ENCODE data around the gene N4BP2L2.

The N4BP2L2 gene

GRCh38 chr13:32503727-32504126 is 34.9 kb downstream of the N4BP2L2 start:
- no peak for TF ChIP-seq SNAI2 (CRISPR knock-in tag; IDR thresholded peaks at IDR 0.05)
- no peak for TF ChIP-seq ISL1 (CRISPR knock-in tag; IDR thresholded peaks at IDR 0.05)
- no peak for TF ChIP-seq ARNTL (CRISPR knock-in tag; IDR thresholded peaks at IDR 0.05; ENCODE audit: borderline replicate concordance, low read depth)
- TF ChIP-seq ZFP30 (CRISPR knock-in tag; IDR thresholded peaks at IDR 0.05) = no peak
- TF ChIP-seq PATZ1 (CRISPR knock-in tag; IDR thresholded peaks at IDR 0.05; ENCODE audit: borderline replicate concordance) = no peak
- no peak for TF ChIP-seq ZNF565 (CRISPR knock-in tag; conservative IDR thresholded peaks at IDR 0.05; ENCODE audit: low read depth)
- no peak for TF ChIP-seq ZC3H10 (CRISPR knock-in tag; IDR thresholded peaks at IDR 0.05)
- no peak for TF ChIP-seq POU6F1 (CRISPR knock-in tag; IDR thresholded peaks at IDR 0.05; ENCODE audit: borderline replicate concordance, low read depth)
- TF ChIP-seq GLIS3 (CRISPR knock-in tag; IDR thresholded peaks at IDR 0.05) = no peak
- no peak for TF ChIP-seq OSR1 (CRISPR knock-in tag; IDR thresholded peaks at IDR 0.05)
- TF ChIP-seq BACH2 (CRISPR knock-in tag; IDR thresholded peaks at IDR 0.05; ENCODE audit: borderline replicate concordance) = no peak
- ATAC-seq = no peak

- ATAC-seq = no peak
- TF ChIP-seq RARB (CRISPR knock-in tag; IDR thresholded peaks at IDR 0.05) (no peak), ZNF70 (CRISPR knock-in tag; IDR thresholded peaks at IDR 0.05) (no peak), TOX (CRISPR knock-in tag; IDR thresholded peaks at IDR 0.05; ENCODE audit: borderline replicate concordance) (no peak), ZNF8 (CRISPR knock-in tag; IDR thresholded peaks at IDR 0.05) (no peak), TCF4 (CRISPR knock-in tag; IDR thresholded peaks at IDR 0.05; ENCODE audit: borderline replicate concordance) (no peak), CSRNP3 (CRISPR knock-in tag; IDR thresholded peaks at IDR 0.05) (no peak), ZFP30 (CRISPR knock-in tag; IDR thresholded peaks at IDR 0.05) (no peak), PPARA (CRISPR knock-in tag; IDR thresholded peaks at IDR 0.05; ENCODE audit: borderline replicate concordance) (no peak), PATZ1 (CRISPR knock-in tag; IDR thresholded peaks at IDR 0.05; ENCODE audit: borderline replicate concordance) (no peak), CREB5 (CRISPR knock-in tag; IDR thresholded peaks at IDR 0.05; ENCODE audit: low read depth) (no peak), ZNF565 (CRISPR knock-in tag; conservative IDR thresholded peaks at IDR 0.05; ENCODE audit: low read depth) (no peak), POU6F1 (CRISPR knock-in tag; IDR thresholded peaks at IDR 0.05; ENCODE audit: borderline replicate concordance, low read depth) (no peak), TSHZ2 (CRISPR knock-in tag; IDR thresholded peaks at IDR 0.05) (no peak), CSDC2 (CRISPR knock-in tag; IDR thresholded peaks at IDR 0.05) (no peak), ZFP3 (CRISPR knock-in tag; IDR thresholded peaks at IDR 0.05) (no peak), GLIS3 (CRISPR knock-in tag; IDR thresholded peaks at IDR 0.05) (no peak), ZC3H10 (CRISPR knock-in tag; IDR thresholded peaks at IDR 0.05) (no peak), SNAI2 (CRISPR knock-in tag; IDR thresholded peaks at IDR 0.05) (no peak), ARNTL (CRISPR knock-in tag; IDR thresholded peaks at IDR 0.05; ENCODE audit: borderline replicate concordance, low read depth) (no peak)
These were observed 37.5 kb downstream of the N4BP2L2 start for GRCh38 chr13:32501064-32501463.
